HG02852 (cell line): Measurements from ENCODE around the gene MSRB1.

Experiments used
- ATAC-seq: cut with Tn5 transposase; IDR thresholded peaks from one replicate; pipeline ENCODE4 v1.9.1; 2021; ENCODE audit warnings: mild to moderate bottlenecking, moderate library complexity; ENCODE audit not compliant: unreplicated experiment

MSRB1 gene

GRCh38 chr16:1918351-1919326 lies 24.4 kb downstream of the MSRB1 start, which contains the start of gene HS3ST6:
TSS of gene HS3ST6 (minus strand) at chr16:1918415. CDS start at chr16:1918323, 92 bp downstream.
- no peak for ATAC-seq

GRCh38 chr16:1917665-1918350 lies 25.2 kb downstream of the MSRB1 start:
- no peak for ATAC-seq

- ATAC-seq, result no peak
Observed at GRCh38 chr16:1917056-1917664, 25.8 kb downstream of the MSRB1 start.

GRCh38 chr16:1916640-1916990 lies 26.4 kb downstream of the MSRB1 start:
- no peak for ATAC-seq

GRCh38 chr16:1915732-1916639 lies 27.0 kb downstream of the MSRB1 start:
- ATAC-seq, result no peak

- ATAC-seq, result no peak
Observed at GRCh38 chr16:1914988-1915387, 28.0 kb downstream of the MSRB1 start.

- no peak for ATAC-seq
Observed at GRCh38 chr16:1914084-1914608, 28.9 kb downstream of the MSRB1 start.

GRCh38 chr16:1913327-1914083 lies 29.5 kb downstream of the MSRB1 start:
- ATAC-seq, result no peak

- no peak for ATAC-seq
Observed at GRCh38 chr16:1912215-1912543, 30.8 kb downstream of the MSRB1 start.

GRCh38 chr16:1911467-1912214 lies 31.4 kb downstream of the MSRB1 start:
- ATAC-seq, result no peak

- ATAC-seq, result no peak
Observed at GRCh38 chr16:1909561-1910231, 33.3 kb downstream of the MSRB1 start.

GRCh38 chr16:1908983-1909382 lies 34.0 kb downstream of the MSRB1 start:
- no peak for ATAC-seq

- ATAC-seq, result no peak
Observed at GRCh38 chr16:1908184-1908583, 34.8 kb downstream of the MSRB1 start.

- no peak for ATAC-seq
Observed at GRCh38 chr16:1907226-1907860, 35.7 kb downstream of the MSRB1 start.

- no peak for ATAC-seq
Observed at GRCh38 chr16:1906846-1907165, 36.2 kb downstream of the MSRB1 start.

- no peak for ATAC-seq
Observed at GRCh38 chr16:1906055-1906845, 36.7 kb downstream of the MSRB1 start.
